ENCODE results near the gene KMT2E. TPM values are rescaled to one million over a fixed set of nuclear protein-coding genes. Genes with fewer than 3 reads are reported as not detected.
A peak's percentile ranks its signal among the peaks of the same experiment; 100 is the strongest.

KMT2E gene
- total RNA-seq, 1 donor from 2014 or later: 88.2 TPM

GRCh38 chr7:105012503-105013220 is 1.3 kb upstream of the KMT2E start:
- peak; percentile 92 to 95 for ATAC-seq
- Histone ChIP-seq H3K36me3 (peaks cover 3% of the 10 kb centered on the region), H3K27me3 (ENCODE audit: low read depth) (no peaks in the 10 kb centered on the region), H3K4me3 (peak overlapping the region; percentile 84), H3K4me1 (peaks cover 46% of the 10 kb centered on the region), H3K27ac (peak overlapping the region; percentile 100), H3K9me3 (no peaks in the 10 kb centered on the region)
- peak; percentile 99 for DNase-seq
- intact Hi-C loops (cut with DNase I): no loop called here
- no peak for TF ChIP-seq CTCF (IDR thresholded peaks at IDR 0.05)

GRCh38 chr7:105013221-105013815 is 687 bp upstream of the KMT2E start:
- Histone ChIP-seq H3K9me3 (no peaks in the 10 kb centered on the region), H3K36me3 (no peaks in the 10 kb centered on the region), H3K4me1 (peaks cover 46% of the 10 kb centered on the region), H3K27me3 (ENCODE audit: low read depth) (no peaks in the 10 kb centered on the region), H3K27ac (peak overlapping the region; percentile 100), H3K4me3 (peak overlapping the region; percentile 84)
- DNase-seq (peak; percentile 96), ATAC-seq (peak; percentile 86 to 93)
- TF ChIP-seq CTCF (IDR thresholded peaks at IDR 0.05): peak; percentile 52
- intact Hi-C loops (cut with DNase I): no loop called here

GRCh38 chr7:105014693-105015389 is 836 bp downstream of the KMT2E start:
- Histone ChIP-seq H3K27ac (peak overlapping the region; percentile 100), H3K27me3 (ENCODE audit: low read depth) (no peaks in the 10 kb centered on the region), H3K4me3 (peak overlapping the region; percentile 84), H3K4me1 (peaks cover 44% of the 10 kb centered on the region), H3K9me3 (no peaks in the 10 kb centered on the region), H3K36me3 (no peaks in the 10 kb centered on the region)
- TF ChIP-seq CTCF (IDR thresholded peaks at IDR 0.05): no peak
- DNase-seq (no peak), ATAC-seq (peak in 1 of 2 donors; percentile 6)
- intact Hi-C loops (cut with DNase I): no loop called here

GRCh38 chr7:105015390-105015965 is 1.5 kb downstream of the KMT2E start:
- intact Hi-C loops (cut with DNase I): no loop called here
- H3K4me1 ChIP-seq: peaks cover 44% of the 10 kb centered on the region

More at GRCh38 chr7:105015390-105015965, 1.5 kb downstream of the KMT2E start:
- TF ChIP-seq CTCF (IDR thresholded peaks at IDR 0.05): no peak
- ATAC-seq: no peak
- Histone ChIP-seq H3K27ac (peak overlapping the region; percentile 100), H3K9me3 (no peaks in the 10 kb centered on the region), H3K4me3 (peak overlapping the region; percentile 84), H3K27me3 (ENCODE audit: low read depth) (no peaks in the 10 kb centered on the region), H3K36me3 (no peaks in the 10 kb centered on the region)
- DNase-seq: no peak

Data from lower lobe of right lung (tissue), 2 donors.